H1 (cell line): ENCODE data around the gene USP20. TPM values are rescaled to one million over a fixed set of nuclear protein-coding genes. Genes with fewer than 3 reads are reported as not detected.

Source experiments
- BRCA1 ChIP-seq: IDR thresholded peaks from 2 replicates; pipeline ENCODE4 v1.6.1; 2012; ENCODE audit warnings: low read depth, low read length, improper control_type of control experiment
- CHD7 ChIP-seq: fragments of 300-600 bp; sonication (generic); IDR thresholded peaks from 2 replicates; pipeline ENCODE4 v1.7.1; 2012; ENCODE audit warnings: low read length, moderate library complexity, mild to moderate bottlenecking, inconsistent platforms; ENCODE audit not compliant: insufficient replicate concordance
- CTCF ChIP-seq, 3 experiments: IDR thresholded peaks; 1 replicate in 2 of 3; 2 replicates in 1 of 3; pipeline versions ENCODE4 v1.5.1 to v1.6.1; 2011; ENCODE audit warnings: low read length in 3 of 3, mild to moderate bottlenecking in 3 of 3, inconsistent platforms in 2 of 3, low read depth in 1 of 3, moderate library complexity in 1 of 3; ENCODE audit not compliant: insufficient read depth in 1 of 3; ENCODE audit errors: control extremely low read depth in 1 of 3
- POLR2A ChIP-seq, 2 experiments: IDR thresholded peaks; 1 replicate in 1 of 2; 2 replicates in 1 of 2; pipeline ENCODE4 v1.6.1; 2011; ENCODE audit warnings: low read depth in 2 of 2, low read length in 2 of 2, mild to moderate bottlenecking in 2 of 2; ENCODE audit errors: control extremely low read depth in 1 of 2
- RAD21 ChIP-seq, 2 experiments: IDR thresholded peaks in 1 of 2; conservative IDR thresholded peaks in 1 of 2; 2 replicates each; pipeline ENCODE4 v1.6.1; 2011; ENCODE audit warnings: low read depth in 2 of 2, low read length in 2 of 2, improper control_type of control experiment in 1 of 2, inconsistent platforms in 1 of 2, mild to moderate bottlenecking in 1 of 2, moderate library complexity in 1 of 2
- RFX5 ChIP-seq: IDR thresholded peaks from 2 replicates; pipeline ENCODE4 v1.6.1; 2011; ENCODE audit warnings: low read depth, low read length, improper control_type of control experiment, borderline replicate concordance
- SIX5 ChIP-seq: IDR thresholded peaks from 2 replicates; pipeline ENCODE4 v1.6.1; 2011; ENCODE audit warnings: mild to moderate bottlenecking, low read depth, low read length
- SP2 ChIP-seq: IDR thresholded peaks from 2 replicates; pipeline ENCODE4 v1.6.1; 2012; ENCODE audit warnings: mild to moderate bottlenecking, low read length, inconsistent platforms
- TBP ChIP-seq: IDR thresholded peaks from 2 replicates; pipeline ENCODE4 v1.6.1; 2011; ENCODE audit warnings: low read depth, low read length, improper control_type of control experiment
- polyA plus RNA-seq, 7 experiments: library from polyadenylated mRNA; depleted of rRNA in 3 of 7; stranded (reverse) in 5 of 7; unstranded in 2 of 7; fragments of >200 nt in 5 of 7; fragments of 200-250 nt in 2 of 7; gene quantifications; 1 replicate in 5 of 7; 2 replicates in 1 of 7; 4 replicates in 1 of 7; pipeline versions ENCODE4 v1.2.1 to v1.2.3, GENCODE V29; 2011 to 2013; ENCODE audit warnings: missing spikeins in 2 of 7, mixed read lengths in 2 of 7
- total RNA-seq: library from RNA; stranded (reverse); fragmentation: NEBNext Ultra II Directional; extraction: Animal tissue kit (Norgen Biotek cat#: 25700); gene quantifications from 2 replicates; pipeline ENCODE4 v1.2.1, GENCODE V29; 2021

USP20 gene
- total and polyA plus RNA-seq, 2 of the 8 experiments (the other 6 are each of a cell fraction or from before 2014, with no cell fraction given): 13.4 to 23.0 TPM

- TF ChIP-seq CHD7 (no peak), SP2 (no peak), CTCF (IDR thresholded peaks at IDR 0.05; ENCODE audit: control extremely low read depth in 1 of 3, insufficient read depth in 1 of 3, low read depth in 1 of 3, low read length in 3 of 3) (no peak), RAD21 (IDR thresholded peaks at IDR 0.05 in 1 of 2, conservative IDR thresholded peaks at IDR 0.05 in 1 of 2; ENCODE audit: low read depth in 2 of 2, low read length in 2 of 2) (no peak), RFX5 (no peak), SIX5 (no peak), TBP (no peak), POLR2A (IDR thresholded peaks at IDR 0.05; ENCODE audit: control extremely low read depth in 1 of 2, low read depth in 2 of 2, low read length in 2 of 2) (no peak), BRCA1 (no peak)
These were observed 6.3 kb upstream of the USP20 start (continued) for GRCh38 chr9:129828969-129829368.
